T-helper 2 cell treated with Interferon-gamma antibody and Interleukin-4, amounts not matched to agents 100 ng/mL and 5 ng/mL, for 36 hours (primary cell): ENCODE measurements around the gene DGKQ. TPM values are rescaled to one million over a fixed set of nuclear protein-coding genes. Genes with fewer than 3 reads are reported as not detected.

Experiments used
- intact Hi-C: fragments of 100-400 bp; cut with micrococcal nuclease; formaldehyde crosslinking; loops from one replicate; pipeline ENCODE4 v1.15.1; 2023
- total RNA-seq: library from RNA; stranded (reverse); gene quantifications from 2 replicates; pipeline ENCODE4 v1.2.3, GENCODE V29; 2022

The DGKQ gene
- total RNA-seq, 1 donor from 2014 or later: 16.6 TPM

GRCh38 chr4:984336-985054 lies 11.1 kb upstream of the DGKQ start:
- intact Hi-C loops: loop anchor here (5.0 kb wide), 1 partner anchor 202 kb away; no protein-coding TSS in a partner anchor

GRCh38 chr4:982814-983213 lies 9.4 kb upstream of the DGKQ start:
- intact Hi-C loops: no loop called here

- intact Hi-C loops: no loop called here
Observed at GRCh38 chr4:982291-982690, 8.9 kb upstream of the DGKQ start.

GRCh38 chr4:978957-979701 lies 5.8 kb upstream of the DGKQ start:
- intact Hi-C loops: loop anchor here (10.0 kb wide), 1 partner anchor 104 kb away; no protein-coding TSS in a partner anchor

GRCh38 chr4:976016-976415 lies 2.6 kb upstream of the DGKQ start:
- intact Hi-C loops: loop anchor here (10.0 kb wide), 1 partner anchor 101 kb away; no protein-coding TSS in a partner anchor

- intact Hi-C loops: loop anchor here (10.0 kb wide), 1 partner anchor 100 kb away; no protein-coding TSS in a partner anchor
Observed at GRCh38 chr4:974668-975067, 1.3 kb upstream of the DGKQ start.

GRCh38 chr4:972651-973424 lies 531 bp downstream of the DGKQ start:
- intact Hi-C loops: loop anchor here (1.0 to 10.0 kb wide), 5 partner anchors 14 to 191 kb away; partner anchors contain the start of genes FGFRL1, GAK, IDUA and TMEM175

- intact Hi-C loops: loop anchor here (10.0 kb wide), 1 partner anchor 97 kb away; no protein-coding TSS in a partner anchor
Observed at GRCh38 chr4:971666-972500, 1.5 kb downstream of the DGKQ start.

GRCh38 chr4:970854-971520 lies 2.4 kb downstream of the DGKQ start:
- intact Hi-C loops: loop anchor here (10.0 kb wide), 1 partner anchor 96 kb away; no protein-coding TSS in a partner anchor

- intact Hi-C loops: loop anchor here (10.0 kb wide), 1 partner anchor 95 kb away; no protein-coding TSS in a partner anchor
Observed at GRCh38 chr4:970046-970745, 3.2 kb downstream of the DGKQ start.

- intact Hi-C loops: no loop called here
Observed at GRCh38 chr4:968621-969394, 4.6 kb downstream of the DGKQ start.

- intact Hi-C loops: no loop called here
Observed at GRCh38 chr4:968221-968620, 5.1 kb downstream of the DGKQ start.

GRCh38 chr4:967113-968104 lies 6.0 kb downstream of the DGKQ start:
- intact Hi-C loops: no loop called here

GRCh38 chr4:966266-967112 lies 6.9 kb downstream of the DGKQ start:
- intact Hi-C loops: no loop called here

- intact Hi-C loops: no loop called here
Observed at GRCh38 chr4:965766-966134, 7.6 kb downstream of the DGKQ start.

GRCh38 chr4:965048-965765 lies 8.2 kb downstream of the DGKQ start:
- intact Hi-C loops: no loop called here
